HG02678 (cell line): Measurements from ENCODE around the gene PARN.
"Not testable (repeated sequence)": the region's sequence is repeated elsewhere in the genome, so short reads cannot be mapped to it uniquely, and the experiment has no call there.

Source experiments
- ATAC-seq: cut with Tn5 transposase; IDR thresholded peaks from one replicate; pipeline ENCODE4 v1.9.1; 2021; ENCODE audit warnings: mild to moderate bottlenecking, moderate library complexity; ENCODE audit not compliant: unreplicated experiment

Gene PARN

DNA sequence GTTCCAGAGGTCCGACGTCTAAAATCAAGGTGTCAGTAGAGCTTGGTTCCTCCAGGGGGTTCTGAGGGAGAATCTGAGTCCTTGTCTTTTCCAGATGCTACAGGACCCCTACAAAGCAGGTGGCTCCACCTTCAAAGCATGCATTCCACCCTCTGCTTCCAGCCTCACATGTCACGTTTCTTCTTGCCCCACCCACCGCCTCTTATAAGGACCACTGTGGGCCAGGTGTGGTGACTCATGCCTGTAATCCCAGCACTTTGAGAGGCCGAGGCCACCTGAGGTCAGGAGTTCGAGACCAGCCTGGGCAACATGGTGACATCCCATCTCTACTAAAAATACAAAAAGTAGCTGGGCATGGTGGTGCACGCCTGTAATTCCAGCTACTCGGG lies 227.1 kb downstream of the PARN start:
- not testable (repeated sequence) for ATAC-seq

DNA sequence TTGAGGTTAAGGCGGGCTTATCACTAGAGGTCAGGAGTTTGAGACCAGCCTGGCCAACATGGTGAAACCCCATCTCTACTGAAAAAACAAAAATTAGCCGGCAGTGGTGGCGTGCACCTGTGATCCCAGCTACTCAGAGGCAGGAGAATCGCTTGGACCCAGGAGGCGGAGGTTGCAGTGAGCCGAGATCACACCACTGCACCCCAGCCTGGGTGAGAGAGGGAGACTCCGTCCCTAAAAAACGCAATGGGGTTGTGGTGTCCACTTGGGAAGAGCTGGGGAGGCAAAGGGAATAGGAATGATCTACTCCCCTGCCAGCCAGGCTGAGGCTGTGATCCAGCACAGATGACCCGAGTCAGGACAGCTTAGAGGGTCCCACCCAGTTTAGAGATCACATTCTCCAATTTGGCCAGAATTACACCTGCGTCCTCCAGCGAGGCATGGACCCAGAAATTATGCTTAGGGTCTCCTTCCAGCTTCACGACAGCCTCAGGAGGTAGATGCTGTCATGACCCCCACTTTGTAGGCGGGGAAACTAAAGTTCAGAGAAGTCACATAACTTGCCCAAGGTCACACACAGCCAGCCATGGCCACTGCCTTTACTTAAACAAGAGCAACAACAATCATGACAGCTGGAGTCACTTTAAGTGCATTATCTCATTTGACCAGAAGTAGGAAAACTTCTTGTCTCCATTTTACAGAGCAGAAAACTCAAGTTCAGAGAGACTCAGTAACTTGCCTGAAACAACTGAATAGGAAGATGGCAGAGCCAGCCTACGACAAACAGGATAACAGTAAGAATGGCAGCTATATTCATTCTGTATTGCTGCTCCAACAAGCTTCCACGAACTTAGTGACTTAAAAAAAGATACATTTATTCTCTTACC lies 227.7 kb downstream of the PARN start:
- not testable (repeated sequence) for ATAC-seq

DNA sequence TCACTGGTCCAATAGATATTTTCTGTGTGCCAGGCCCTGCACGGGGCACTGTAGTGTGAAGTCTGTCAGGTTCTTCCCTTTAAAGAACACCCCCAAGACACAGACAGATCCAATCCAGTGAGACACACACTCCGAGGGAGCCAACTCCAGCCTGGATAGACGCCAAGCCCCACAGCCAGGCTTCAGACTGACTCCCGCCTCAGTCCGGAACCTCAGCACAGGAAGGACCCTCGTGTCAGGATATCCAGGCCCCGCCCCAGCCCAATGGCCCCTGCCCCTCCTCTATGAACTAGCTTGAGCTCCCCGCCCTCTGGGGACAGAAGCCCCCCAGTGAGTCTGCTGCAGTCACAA lies 228.4 kb downstream of the PARN start:
- not testable (repeated sequence) for ATAC-seq

- ATAC-seq = not testable (repeated sequence)
These were observed 228.9 kb downstream of the PARN start for GRCh38 chr16:14400978-14401710.

DNA sequence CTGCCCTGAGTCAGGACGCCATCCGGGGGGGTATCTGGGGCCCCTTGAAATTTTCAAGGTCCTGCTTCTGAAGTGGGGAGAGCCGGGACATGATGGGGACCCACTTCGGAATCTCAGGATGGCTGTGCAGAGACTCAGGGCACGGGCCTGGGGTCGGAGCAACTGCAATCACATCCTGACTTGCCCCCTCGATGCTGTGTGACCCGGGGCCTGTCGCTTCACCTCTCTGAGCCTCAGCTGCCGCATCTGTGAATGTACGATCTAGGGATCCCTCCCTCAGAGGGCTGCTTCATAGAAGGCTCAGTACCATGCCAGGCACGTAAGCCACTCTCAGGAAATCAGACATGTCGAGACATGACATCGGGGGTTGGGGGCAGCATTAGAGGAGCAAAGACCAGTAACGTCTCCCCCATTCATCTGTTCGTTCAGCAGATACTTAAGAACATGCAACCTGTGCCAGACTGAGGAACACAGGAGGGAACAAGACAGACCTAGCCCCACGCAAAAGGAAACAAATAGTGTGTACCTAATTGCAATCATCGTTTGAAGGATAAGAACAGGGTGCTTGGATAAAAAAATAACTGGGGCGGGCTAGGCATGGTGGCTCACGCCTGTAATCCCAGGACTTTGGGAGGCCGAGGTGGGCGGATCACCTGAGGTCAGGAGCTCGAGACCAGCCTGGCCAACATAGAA lies 229.6 kb downstream of the PARN start:
- no peak for ATAC-seq

DNA sequence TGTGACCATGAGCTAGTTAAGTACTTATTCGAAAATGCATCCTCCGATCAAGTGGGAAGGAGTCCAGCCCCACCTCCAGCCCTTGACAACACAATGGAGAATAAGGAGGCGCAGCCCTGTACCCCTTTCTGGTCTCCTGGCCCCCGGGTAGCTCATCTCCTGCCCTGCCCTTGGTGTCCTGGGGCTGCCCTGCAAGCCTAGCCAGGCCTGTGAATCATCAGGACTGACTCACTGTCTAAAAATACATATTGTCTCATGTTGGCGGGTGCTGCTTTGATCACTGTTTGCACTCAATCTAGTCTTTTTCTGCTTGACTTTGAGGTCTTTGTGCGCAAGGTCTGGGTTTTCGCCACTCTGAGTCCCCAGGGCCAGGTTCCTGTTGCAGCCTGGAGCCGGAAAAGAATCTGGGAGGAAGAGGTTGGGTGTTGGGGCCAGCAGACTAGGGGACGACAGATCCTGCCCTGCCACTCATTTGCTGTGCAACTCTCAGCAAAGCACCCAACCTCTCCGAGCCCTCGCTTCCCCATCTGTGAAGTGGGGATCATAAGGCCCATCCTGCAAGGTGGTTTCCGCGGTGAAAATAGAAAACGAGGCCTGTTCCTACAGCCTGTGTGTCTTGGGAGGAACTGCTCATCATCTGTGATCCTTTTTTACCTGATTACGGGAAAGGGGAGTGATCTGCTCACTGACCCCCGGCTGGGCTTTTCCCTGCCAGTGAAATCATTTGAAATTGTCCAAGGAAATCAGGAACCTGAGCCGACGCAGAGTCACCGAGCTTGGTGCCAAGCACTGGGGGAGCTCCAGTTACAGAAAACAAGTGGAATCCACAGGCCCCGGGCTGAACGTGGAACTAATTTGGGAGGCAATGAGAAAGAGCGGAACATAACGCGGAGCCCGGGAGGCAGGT lies 230.4 kb downstream of the PARN start:
- peak; percentile 49 for ATAC-seq

- ATAC-seq = no peak
These were observed 231.9 kb downstream of the PARN start for GRCh38 chr16:14398014-14398717.

GRCh38 chr16:14395710-14396304 lies 234.3 kb downstream of the PARN start:
- not testable (repeated sequence) for ATAC-seq

GRCh38 chr16:14394834-14395233 lies 235.2 kb downstream of the PARN start:
- no peak for ATAC-seq

DNA sequence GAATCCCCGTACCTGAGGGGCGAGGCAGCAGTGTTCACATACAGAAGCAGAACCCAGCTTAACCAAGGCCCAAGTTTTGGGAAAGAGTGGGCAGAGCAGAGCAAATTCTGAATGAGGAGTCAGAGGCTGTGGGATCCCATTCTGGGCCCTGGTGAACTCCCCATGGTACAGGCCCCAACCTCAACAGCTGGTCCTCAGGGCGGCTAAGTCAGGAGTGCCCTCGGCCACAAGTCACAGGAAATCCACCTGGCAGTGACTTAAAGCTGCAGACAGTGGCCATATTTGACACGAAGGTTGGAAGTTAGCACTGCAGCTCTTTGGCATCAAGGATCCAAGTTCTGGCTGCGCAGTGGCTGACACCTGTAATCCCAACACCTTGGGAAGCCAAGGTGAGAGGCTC lies 237.1 kb downstream of the PARN start:
- ATAC-seq = no peak

DNA sequence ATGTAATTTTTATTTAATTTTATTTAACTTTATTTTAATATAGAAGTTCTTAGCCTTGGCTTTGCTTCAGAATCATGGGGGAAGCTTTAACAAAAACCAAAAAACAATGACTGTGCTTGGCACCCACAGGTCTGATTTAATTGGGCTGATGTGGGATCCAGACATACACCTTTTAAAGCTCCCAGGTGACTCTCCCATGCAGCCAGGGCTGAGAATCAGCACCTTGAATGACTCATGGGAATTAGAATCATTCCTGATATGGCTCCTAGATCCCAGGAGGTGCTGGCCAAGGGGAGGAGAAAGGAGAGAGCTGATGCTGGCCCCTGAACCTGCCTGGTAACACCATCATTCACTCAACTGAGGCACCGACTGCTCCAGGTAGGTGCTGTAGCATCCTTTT lies 240.7 kb downstream of the PARN start:
- ATAC-seq = no peak

DNA sequence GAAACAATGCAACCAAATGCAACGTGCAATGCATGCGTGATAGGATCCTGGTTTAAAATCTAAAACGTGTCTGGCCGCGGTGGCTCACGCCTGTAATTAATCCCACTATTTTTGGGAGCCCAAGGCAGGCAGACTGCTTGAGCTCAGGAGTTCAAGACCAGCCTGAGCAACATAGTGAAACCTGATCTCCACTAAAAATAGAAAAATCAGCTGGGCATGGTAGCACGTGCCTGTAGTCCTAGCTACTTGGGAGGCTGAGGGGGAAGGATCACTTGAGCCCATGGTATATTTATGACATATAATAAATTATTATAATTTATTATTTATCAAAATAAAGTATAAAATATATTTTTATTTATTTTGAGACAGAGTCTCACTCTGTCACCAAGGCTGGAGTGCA lies 241.8 kb downstream of the PARN start:
- no peak for ATAC-seq

DNA sequence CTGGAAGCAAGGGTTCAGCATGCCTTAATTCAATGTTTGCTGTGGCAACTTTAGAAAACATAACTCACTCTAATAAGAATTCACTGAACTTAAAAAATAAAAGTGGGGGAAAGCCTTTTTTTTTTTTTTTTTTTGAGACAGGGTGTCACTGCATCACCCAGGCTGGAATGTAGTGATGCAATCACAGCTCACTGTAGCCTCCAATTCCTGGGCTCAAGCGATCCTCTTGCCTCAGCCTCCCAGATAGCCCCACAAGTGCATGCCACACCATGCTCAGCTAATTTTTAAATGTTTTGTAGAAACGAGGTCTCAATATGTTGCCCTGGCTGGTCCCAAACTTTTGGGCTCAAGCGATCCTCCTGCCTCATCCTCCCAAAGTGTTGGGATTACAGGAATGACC lies 243.9 kb downstream of the PARN start:
- no peak for ATAC-seq
